ENCODE measurements around the gene CSN1S1.

CSN1S1 gene

DNA sequence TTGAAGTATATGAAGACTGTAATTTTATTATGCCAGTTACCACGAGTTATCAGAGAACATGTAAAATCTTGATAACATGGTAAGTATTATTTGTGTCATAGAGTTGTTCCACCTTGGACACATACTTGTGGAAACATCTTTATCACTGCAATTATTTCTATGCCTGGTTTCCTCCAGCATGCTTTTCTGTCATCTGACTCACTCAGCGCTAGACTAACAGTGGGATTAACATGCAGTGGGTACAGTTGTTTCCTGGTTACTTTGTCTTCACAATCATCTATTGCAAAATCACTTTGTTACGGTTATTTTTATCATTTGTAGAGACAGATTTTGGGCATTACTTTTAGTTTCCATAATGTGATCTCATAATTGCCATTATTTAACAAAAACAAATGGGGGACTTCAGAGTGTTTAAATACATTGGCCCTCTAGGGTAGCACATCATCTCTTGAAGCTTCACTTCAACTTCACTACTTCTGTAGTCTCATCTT lies 64.7 kb downstream of the CSN1S1 start, which contains the start of gene STATH:
TSS of gene STATH (plus strand) at position 441 of the 491 bp plus-strand sequence. CDS start 2,472 bp downstream, outside the sequence.
- DNase-seq, result no peak

Data from NCI-H2107 (cell line).